ENCODE data around the gene HTR6.

The HTR6 gene

GRCh38 chr1:19689085-19689757 is 24.5 kb downstream of the HTR6 start:
- no peak for TF ChIP-seq EZH2phosphoT487 (IDR thresholded peaks at IDR 0.05; ENCODE audit: borderline replicate concordance)
- TF ChIP-seq CTCF (conservative IDR thresholded peaks at IDR 0.05; ENCODE audit: low read length), result no peak
- H3K9ac ChIP-seq (ENCODE audit: low read depth, low read length, poor library complexity, severe bottlenecking), result no peak overlapping the region
- no peaks in the 10 kb centered on the region for H3K36me3 ChIP-seq (ENCODE audit: insufficient read depth, low read length)
- no peaks in the 10 kb centered on the region for H3F3A ChIP-seq (ENCODE audit: low read depth)
- H3K79me2 ChIP-seq (ENCODE audit: insufficient read depth, low read length), result no peaks in the 10 kb centered on the region
- H3K27me3 ChIP-seq (ENCODE audit: insufficient read depth, low read length, poor library complexity, severe bottlenecking), result no peaks in the 10 kb centered on the region
- H3K4me2 ChIP-seq (ENCODE audit: low read depth, low read length, poor library complexity, severe bottlenecking), result no peak overlapping the region
- peaks cover 12% of the 10 kb centered on the region; the same call in 1 of the 2 replicates for H3K9me3 ChIP-seq (ENCODE audit: insufficient read depth, low read depth, low read length)
- H2AFZ ChIP-seq (ENCODE audit: low read length), result no peak overlapping the region
- H3K9me2 ChIP-seq (replicated peaks; ENCODE audit: low read depth, low read length), result no peaks in the 10 kb centered on the region
- H4K20me1 ChIP-seq (ENCODE audit: insufficient read depth, low read length, poor library complexity, severe bottlenecking), result no peaks in the 10 kb centered on the region
- H3K4me1 ChIP-seq (ENCODE audit: insufficient read depth, low read length, poor library complexity, severe bottlenecking), result no peaks in the 10 kb centered on the region
- no peak overlapping the region for H3K4me3 ChIP-seq (ENCODE audit: low read length, poor library complexity, severe bottlenecking)

- Histone ChIP-seq H3K9ac (ENCODE audit: low read depth, low read length, poor library complexity, severe bottlenecking) (no peak overlapping the region), H3K79me2 (ENCODE audit: insufficient read depth, low read length) (no peaks in the 10 kb centered on the region), H3K4me1 (ENCODE audit: insufficient read depth, low read length, poor library complexity, severe bottlenecking) (no peaks in the 10 kb centered on the region), H3K9me3 (ENCODE audit: insufficient read depth, low read depth, low read length) (peaks cover 12% of the 10 kb centered on the region; the same call in 1 of the 2 replicates), H3K27me3 (ENCODE audit: insufficient read depth, low read length, poor library complexity, severe bottlenecking) (no peaks in the 10 kb centered on the region), H3K4me3 (ENCODE audit: low read length, poor library complexity, severe bottlenecking) (no peak overlapping the region), H3F3A (ENCODE audit: low read depth) (no peaks in the 10 kb centered on the region), H3K36me3 (ENCODE audit: insufficient read depth, low read length) (no peaks in the 10 kb centered on the region), H3K4me2 (ENCODE audit: low read depth, low read length, poor library complexity, severe bottlenecking) (no peak overlapping the region), H3K9me2 (replicated peaks; ENCODE audit: low read depth, low read length) (no peaks in the 10 kb centered on the region), H2AFZ (ENCODE audit: low read length) (no peak overlapping the region), H4K20me1 (ENCODE audit: insufficient read depth, low read length, poor library complexity, severe bottlenecking) (no peaks in the 10 kb centered on the region)
- no peak for TF ChIP-seq EZH2phosphoT487 (IDR thresholded peaks at IDR 0.05; ENCODE audit: borderline replicate concordance)
- TF ChIP-seq CTCF (conservative IDR thresholded peaks at IDR 0.05; ENCODE audit: low read length), result no peak
These were observed 25.2 kb downstream of the HTR6 start for GRCh38 chr1:19689856-19690255.

GRCh38 chr1:19690342-19690741 is 25.7 kb downstream of the HTR6 start:
- H3K79me2 ChIP-seq (ENCODE audit: insufficient read depth, low read length), result no peaks in the 10 kb centered on the region
- no peak overlapping the region for H3K4me2 ChIP-seq (ENCODE audit: low read depth, low read length, poor library complexity, severe bottlenecking)
- H3K27me3 ChIP-seq (ENCODE audit: insufficient read depth, low read length, poor library complexity, severe bottlenecking), result no peaks in the 10 kb centered on the region
- H3F3A ChIP-seq (ENCODE audit: low read depth), result no peaks in the 10 kb centered on the region
- H3K9me3 ChIP-seq (ENCODE audit: insufficient read depth, low read depth, low read length), result peaks cover 12% of the 10 kb centered on the region; the same call in 1 of the 2 replicates
- H3K9ac ChIP-seq (ENCODE audit: low read depth, low read length, poor library complexity, severe bottlenecking), result no peak overlapping the region
- no peak overlapping the region for H2AFZ ChIP-seq (ENCODE audit: low read length)
- H3K4me3 ChIP-seq (ENCODE audit: low read length, poor library complexity, severe bottlenecking), result no peak overlapping the region
- no peaks in the 10 kb centered on the region for H4K20me1 ChIP-seq (ENCODE audit: insufficient read depth, low read length, poor library complexity, severe bottlenecking)
- TF ChIP-seq EZH2phosphoT487 (IDR thresholded peaks at IDR 0.05; ENCODE audit: borderline replicate concordance) (no peak), CTCF (conservative IDR thresholded peaks at IDR 0.05; ENCODE audit: low read length) (no peak)
- no peaks in the 10 kb centered on the region for H3K4me1 ChIP-seq (ENCODE audit: insufficient read depth, low read length, poor library complexity, severe bottlenecking)
- H3K9me2 ChIP-seq (replicated peaks; ENCODE audit: low read depth, low read length), result no peaks in the 10 kb centered on the region
- no peaks in the 10 kb centered on the region for H3K36me3 ChIP-seq (ENCODE audit: insufficient read depth, low read length)

Data from Loucy (cell line).